ENCODE measurements around the gene PCBP1.

- TF ChIP-seq CTCF (conservative IDR thresholded peaks at IDR 0.05 in 1 of 2, IDR thresholded peaks at IDR 0.05 in 1 of 2; ENCODE audit: low read depth in 1 of 2, low read length in 2 of 2): no peak
- TF ChIP-seq EZH2 (IDR thresholded peaks at IDR 0.05; ENCODE audit: low read length, missing control alignments): no peak
Measured at GRCh38 chr2:70086278-70086837, 919 bp upstream of the PCBP1 start.

All from fibroblast of lung (primary cell).